Endothelial cell of umbilical vein (primary cell): ENCODE results near the gene BRME1.

ENCODE experiments used
- CTCF ChIP-seq, 2 donors: IDR thresholded peaks; 1 replicate in 1 of 2; 2 replicates in 1 of 2; pipeline ENCODE4 v1.5.1; 2011; ENCODE audit warnings: low read length in 2 of 2, mild to moderate bottlenecking in 2 of 2, moderate library complexity in 2 of 2, control low read depth in 1 of 2, inconsistent platforms in 1 of 2, low read depth in 1 of 2; ENCODE audit not compliant: insufficient read depth in 1 of 2; ENCODE audit errors: extremely low read depth in 1 of 2
- JUN ChIP-seq: IDR thresholded peaks from 2 replicates; pipeline ENCODE4 v1.6.1; 2011; ENCODE audit warnings: borderline replicate concordance, low read depth; ENCODE audit not compliant: insufficient read length, insufficient read depth
- POLR2A ChIP-seq: IDR thresholded peaks from 2 replicates; pipeline ENCODE4 v1.6.1; 2012; ENCODE audit warnings: low read depth, mild to moderate bottlenecking, control low read depth, low read length

- no peak for TF ChIP-seq CTCF (IDR thresholded peaks at IDR 0.05; ENCODE audit: extremely low read depth in 1 of 2, insufficient read depth in 1 of 2, low read depth in 1 of 2, low read length in 2 of 2)
- TF ChIP-seq JUN: no peak
- no peak for TF ChIP-seq POLR2A
Measured at GRCh38 chr19:13946414-13946813, 40.5 kb upstream of the BRME1 start.
